Measurements from ENCODE around the gene ZKSCAN7. TPM values are rescaled to one million over a fixed set of nuclear protein-coding genes. Genes with fewer than 3 reads are reported as not detected.

The ZKSCAN7 gene
- total and polyA plus RNA-seq, 2 of the 8 experiments (the other 6 are each of a cell fraction or from before 2014, with no cell fraction given): 5.5 to 8.5 TPM

GRCh38 chr3:44561076-44561475 is 6.1 kb downstream of the ZKSCAN7 start:
- CTCF ChIA-PET (ENCODE audit: partially characterized antibody): no interaction called here
- Histone ChIP-seq H3K9me3 (ENCODE audit: insufficient read depth in 2 of 2, low read depth in 1 of 2, low read length in 1 of 2) (peaks cover 25% of the 10 kb centered on the region in 2 experiments), H3K56ac (replicated peaks; ENCODE audit: insufficient read length, low read depth, low read length) (no peak overlapping the region), H4K5ac (ENCODE audit: insufficient read length, low read depth, low read length) (no peak overlapping the region), H4K91ac (replicated peaks; ENCODE audit: insufficient read length, low read length) (no peak overlapping the region), H3K4me2 (ENCODE audit: insufficient read depth in 1 of 2, low read depth in 2 of 2, low read length in 2 of 2) (no peak overlapping the region), H4K20me1 (replicated peaks in 1 of 2; ENCODE audit: control insufficient read depth in 1 of 2, insufficient read depth in 2 of 2, low read length in 2 of 2) (no peaks in the 10 kb centered on the region), H3K79me1 (ENCODE audit: low read depth, low read length) (peaks cover 5% of the 10 kb centered on the region), H3K27me3 (replicated peaks in 1 of 4; ENCODE audit: control insufficient read depth in 3 of 4, extremely low read depth in 1 of 4, insufficient read depth in 3 of 4, low read length in 3 of 4) (no peaks in the 10 kb centered on the region), H3K4ac (replicated peaks; ENCODE audit: insufficient read length, low read depth, low read length) (no peak overlapping the region), H3K14ac (ENCODE audit: insufficient read length) (no peak overlapping the region), H2BK120ac (replicated peaks; ENCODE audit: low read depth, low read length) (no peak overlapping the region), H2AFZ (ENCODE audit: low read length) (no peak overlapping the region), H3K27ac (ENCODE audit: low read depth, low read length) (no peak overlapping the region), H2BK12ac (ENCODE audit: low read depth, low read length) (no peak overlapping the region), H2BK15ac (ENCODE audit: low read length) (no peak overlapping the region), H2BK20ac (ENCODE audit: low read length) (no peak overlapping the region), H3K18ac (ENCODE audit: extremely low read depth, low read length) (no peak overlapping the region), H3K9ac (replicated peaks in 1 of 4; ENCODE audit: extremely low read depth in 1 of 4, low read depth in 3 of 4, low read length in 3 of 4) (no peak overlapping the region), H4K8ac (ENCODE audit: extremely low read depth, insufficient read depth, low read length) (no peak overlapping the region), H3K23me2 (ENCODE audit: low read depth, low read length) (no peaks in the 10 kb centered on the region; the same call in 1 of the 2 replicates), H3K79me2 (ENCODE audit: control insufficient read depth in 1 of 2, insufficient read depth in 2 of 2, low read length in 2 of 2) (peaks cover 0 to 5% of the 10 kb centered on the region in 2 experiments; a peak in 1 of 4 replicates), H3K23ac (ENCODE audit: insufficient read length) (no peak overlapping the region), H2AK5ac (ENCODE audit: low read depth, low read length) (no peak overlapping the region), H2BK5ac (ENCODE audit: low read depth, low read length) (no peak overlapping the region), H3K36me3 (ENCODE audit: control insufficient read depth in 2 of 4, insufficient read depth in 4 of 4, low read length in 3 of 4) (peaks cover 6 to 73% (median 40%) of the 10 kb centered on the region in 4 experiments; a peak in 7 of 8 replicates), H3K4me3 (ENCODE audit: extremely low read depth in 1 of 4, insufficient read depth in 2 of 4, low read depth in 3 of 4, low read length in 4 of 4) (no peak overlapping the region), H3K4me1 (replicated peaks in 1 of 4; ENCODE audit: control insufficient read depth in 3 of 4, insufficient read depth in 4 of 4, low read length in 3 of 4) (peaks cover 0 to 1% (median under 1%) of the 10 kb centered on the region in 4 experiments; a peak in 2 of 7 replicates)
- POLR2A ChIA-PET (ENCODE audit: partially characterized antibody): interaction anchor here (0.6 to 0.7 kb wide), 2 partner anchors 56 to 119 kb away, joined by 3 to 4 read pairs; no protein-coding TSS in a partner anchor
- no peak for DNase-seq (ENCODE audit: low read depth in 1 of 2, low spot score in 2 of 2)
- no peak for FAIRE-seq
- 89% methylated on average over 1 of the region's 1 CpG; no CpG with 5 or more reads in 1 of the 2 experiments for WGBS, 2 experiments (ENCODE audit: extremely low coverage in 1 of 2, insufficient coverage in 1 of 2, insufficient read length in 1 of 2, insufficient replicate concordance in 2 of 2, low coverage in 1 of 2, low lambda C conversion rate in 2 of 2, missing lambda C conversion rate in 1 of 2)
- TF ChIP-seq RAD21 (IDR thresholded peaks at IDR 0.05 in 1 of 2, conservative IDR thresholded peaks at IDR 0.05 in 1 of 2; ENCODE audit: low read depth in 2 of 2, low read length in 2 of 2) (no peak), ASH2L (IDR thresholded peaks at IDR 0.05; ENCODE audit: low read length) (no peak), SP4 (IDR thresholded peaks at IDR 0.05; ENCODE audit: low read length) (no peak), BRCA1 (IDR thresholded peaks at IDR 0.05; ENCODE audit: low read depth, low read length) (no peak), POU5F1 (IDR thresholded peaks at IDR 0.05; ENCODE audit: low read depth, low read length) (no peak), CEBPB (IDR thresholded peaks at IDR 0.05; ENCODE audit: low read depth, low read length) (no peak), YY1 (IDR thresholded peaks at IDR 0.05; ENCODE audit: low read depth, low read length) (no peak), EZH2 (IDR thresholded peaks at IDR 0.05; ENCODE audit: low read depth, low read length, severe bottlenecking) (no peak), SIX5 (IDR thresholded peaks at IDR 0.05; ENCODE audit: low read depth, low read length) (no peak), RFX5 (IDR thresholded peaks at IDR 0.05; ENCODE audit: borderline replicate concordance, low read depth, low read length) (no peak), SIN3A (conservative IDR thresholded peaks at IDR 0.05 in 1 of 2, IDR thresholded peaks at IDR 0.05 in 1 of 2; ENCODE audit: low read depth in 1 of 2, low read length in 2 of 2) (no peak), TAF1 (IDR thresholded peaks at IDR 0.05; ENCODE audit: low read depth, low read length) (no peak), EP300 (IDR thresholded peaks at IDR 0.05; ENCODE audit: borderline replicate concordance in 1 of 2, low read depth in 2 of 2, low read length in 2 of 2) (no peak), PHF8 (conservative IDR thresholded peaks at IDR 0.05; ENCODE audit: low read depth, low read length) (no peak)
